GM13976 (cell line): ENCODE data around the gene CD207.

ENCODE experiments used
- DNase-seq: peaks from one replicate; pipeline ENCODE4 v3.0.0; 2012; ENCODE audit warnings: low spot score
- CTCF ChIP-seq: IDR thresholded peaks from 2 replicates; pipeline ENCODE4 v1.5.1; 2012; ENCODE audit warnings: borderline replicate concordance, mild to moderate bottlenecking; ENCODE audit not compliant: insufficient read depth; ENCODE audit errors: extremely low read depth, missing control alignments, control extremely low read depth
- in situ Hi-C: fragments of 300-500 bp; cut with MboI; formaldehyde crosslinking; loops from one replicate; pipeline ENCODE4 v1.12.0; 2022; ENCODE audit warnings: low sequenced_read_pairs, mixed read lengths, inconsistent platforms; ENCODE audit not compliant: unreplicated experiment

CD207 gene

GRCh38 chr2:70861777-70862625 lies 26.4 kb upstream of the CD207 start:
- peak; percentile 93 for TF ChIP-seq CTCF
- peak; percentile 76 for DNase-seq
- in situ Hi-C loops: no loop called here

- TF ChIP-seq CTCF: no peak
Measured at GRCh38 chr2:70855667-70856066, 20.1 kb upstream of the CD207 start.

GRCh38 chr2:70854411-70854810 lies 18.8 kb upstream of the CD207 start:
- TF ChIP-seq CTCF: no peak
- no peak for DNase-seq
- in situ Hi-C loops: no loop called here

More at GRCh38 chr2:70855667-70856066, 20.1 kb upstream of the CD207 start:
- in situ Hi-C loops: no loop called here
- DNase-seq: no peak

GRCh38 chr2:70852824-70853223 lies 17.2 kb upstream of the CD207 start:
- in situ Hi-C loops: no loop called here

GRCh38 chr2:70851704-70852103 lies 16.1 kb upstream of the CD207 start:
- TF ChIP-seq CTCF: no peak
- peak; percentile 67 for DNase-seq
- in situ Hi-C loops: no loop called here

More at GRCh38 chr2:70852824-70853223, 17.2 kb upstream of the CD207 start:
- no peak for DNase-seq
- TF ChIP-seq CTCF: no peak

GRCh38 chr2:70850925-70851324 lies 15.3 kb upstream of the CD207 start:
- in situ Hi-C loops: no loop called here
- no peak for TF ChIP-seq CTCF
- DNase-seq: no peak
